Choroid plexus epithelial cell (primary cell): Measurements from ENCODE around the gene PPIA.
"Not testable (repeated sequence)": the region's sequence is repeated elsewhere in the genome, so short reads cannot be mapped to it uniquely, and the experiment has no call there.

Experiments used
- DNase-seq: peaks from one replicate; pipeline ENCODE4 v3.0.0-alpha.2; 2010; ENCODE audit warnings: low read depth
- H3K4me3 ChIP-seq: 2 replicates; pipeline ENCODE4 v1.5.1; 2011; ENCODE audit warnings: low read depth, mild to moderate bottlenecking, control low read depth, low read length, moderate library complexity
- TF ChIP-seq, protein P1 (sequence below): conservative IDR thresholded peaks from 2 replicates; pipeline ENCODE4 v1.5.1; 2011; ENCODE audit warnings: low read depth, mild to moderate bottlenecking, control low read depth, inconsistent platforms, low read length, moderate library complexity

Gene PPIA

GRCh38 chr7:44768628-44769371, 27.7 kb upstream of the PPIA start:
- no peak for DNase-seq
- no peak overlapping the region for H3K4me3 ChIP-seq

DNA sequence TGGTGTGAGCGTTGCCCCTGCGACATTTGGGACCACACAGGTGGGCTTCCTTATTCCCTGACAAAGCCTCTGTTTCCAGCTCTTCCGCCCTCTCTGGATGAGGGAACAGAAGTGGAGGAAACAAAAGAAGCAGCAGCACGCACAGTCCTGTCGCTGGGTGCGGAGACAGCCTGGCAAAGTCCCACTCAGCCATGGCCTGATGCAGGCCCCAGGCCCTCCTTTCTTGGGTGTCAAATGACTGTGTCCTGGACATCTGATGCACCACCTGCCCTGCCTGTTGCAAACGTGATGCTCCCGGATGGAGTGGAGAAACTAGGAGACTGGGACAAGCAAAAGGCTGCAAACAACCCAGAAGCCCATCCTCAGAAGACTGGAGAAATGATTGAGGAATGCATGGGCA, 27.1 kb upstream of the PPIA start:
- TF ChIP-seq, protein P1, sequence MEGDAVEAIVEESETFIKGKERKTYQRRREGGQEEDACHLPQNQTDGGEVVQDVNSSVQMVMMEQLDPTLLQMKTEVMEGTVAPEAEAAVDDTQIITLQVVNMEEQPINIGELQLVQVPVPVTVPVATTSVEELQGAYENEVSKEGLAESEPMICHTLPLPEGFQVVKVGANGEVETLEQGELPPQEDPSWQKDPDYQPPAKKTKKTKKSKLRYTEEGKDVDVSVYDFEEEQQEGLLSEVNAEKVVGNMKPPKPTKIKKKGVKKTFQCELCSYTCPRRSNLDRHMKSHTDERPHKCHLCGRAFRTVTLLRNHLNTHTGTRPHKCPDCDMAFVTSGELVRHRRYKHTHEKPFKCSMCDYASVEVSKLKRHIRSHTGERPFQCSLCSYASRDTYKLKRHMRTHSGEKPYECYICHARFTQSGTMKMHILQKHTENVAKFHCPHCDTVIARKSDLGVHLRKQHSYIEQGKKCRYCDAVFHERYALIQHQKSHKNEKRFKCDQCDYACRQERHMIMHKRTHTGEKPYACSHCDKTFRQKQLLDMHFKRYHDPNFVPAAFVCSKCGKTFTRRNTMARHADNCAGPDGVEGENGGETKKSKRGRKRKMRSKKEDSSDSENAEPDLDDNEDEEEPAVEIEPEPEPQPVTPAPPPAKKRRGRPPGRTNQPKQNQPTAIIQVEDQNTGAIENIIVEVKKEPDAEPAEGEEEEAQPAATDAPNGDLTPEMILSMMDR = no peak
- no peak overlapping the region for H3K4me3 ChIP-seq
- peak; percentile 15 for DNase-seq

More at GRCh38 chr7:44768628-44769371, 27.7 kb upstream of the PPIA start:
- TF ChIP-seq, protein P1 = no peak

DNA sequence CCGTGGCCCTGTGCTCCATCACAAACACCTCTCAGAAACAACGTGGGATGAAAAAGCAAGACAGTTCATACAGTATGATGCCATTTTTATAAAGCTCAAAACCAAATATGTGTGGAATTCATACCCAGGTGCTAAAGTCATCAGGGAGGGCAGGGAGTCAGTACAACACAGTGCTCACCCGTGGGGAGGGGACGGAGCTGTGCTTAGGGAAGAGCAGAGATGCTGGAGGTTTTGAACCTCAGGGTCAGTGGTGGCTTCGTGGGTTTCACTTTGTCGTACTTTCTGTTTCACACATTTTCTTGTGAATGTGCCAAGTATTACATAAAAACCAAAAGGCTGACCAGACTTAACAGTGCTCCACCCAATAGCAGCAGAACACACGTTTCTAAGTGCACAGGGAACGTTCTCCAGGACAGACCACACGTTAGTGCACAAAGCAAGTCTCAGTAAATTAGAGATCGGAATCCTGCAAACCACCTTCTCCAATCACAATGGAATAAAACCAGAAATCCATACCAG, 26.6 kb upstream of the PPIA start:
- DNase-seq = peak; percentile 76
- H3K4me3 ChIP-seq = no peak overlapping the region
- TF ChIP-seq, protein P1 = no peak

- no peak for DNase-seq
- no peak overlapping the region for H3K4me3 ChIP-seq
- TF ChIP-seq, protein P1 = no peak
Observed at GRCh38 chr7:44771358-44771757, 25.1 kb upstream of the PPIA start.

DNA sequence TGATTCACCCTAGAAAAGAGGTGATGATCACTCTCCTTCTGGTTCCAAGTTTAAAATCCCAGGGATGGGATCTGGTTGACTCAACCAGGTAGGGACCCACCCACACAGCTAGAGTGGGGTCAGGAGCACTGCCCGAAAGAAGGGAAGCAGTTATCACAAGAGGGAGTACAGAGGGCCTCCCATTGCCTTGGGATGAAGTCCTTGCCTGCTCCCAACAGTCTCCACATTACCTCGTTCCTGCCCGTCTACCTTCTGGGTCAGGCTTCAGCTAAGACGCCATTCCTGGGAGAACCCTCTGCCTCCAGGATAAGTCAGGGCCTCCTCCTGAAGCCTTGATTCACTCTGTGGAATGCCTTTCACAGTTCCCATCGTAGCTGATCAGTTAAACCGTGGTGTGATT, 24.0 kb upstream of the PPIA start:
- H3K4me3 ChIP-seq = no peak overlapping the region
- no peak for DNase-seq
- TF ChIP-seq, protein P1 = no peak

- DNase-seq = no peak
- TF ChIP-seq, protein P1 = no peak
Observed at GRCh38 chr7:44772867-44773266, 23.6 kb upstream of the PPIA start.

DNA sequence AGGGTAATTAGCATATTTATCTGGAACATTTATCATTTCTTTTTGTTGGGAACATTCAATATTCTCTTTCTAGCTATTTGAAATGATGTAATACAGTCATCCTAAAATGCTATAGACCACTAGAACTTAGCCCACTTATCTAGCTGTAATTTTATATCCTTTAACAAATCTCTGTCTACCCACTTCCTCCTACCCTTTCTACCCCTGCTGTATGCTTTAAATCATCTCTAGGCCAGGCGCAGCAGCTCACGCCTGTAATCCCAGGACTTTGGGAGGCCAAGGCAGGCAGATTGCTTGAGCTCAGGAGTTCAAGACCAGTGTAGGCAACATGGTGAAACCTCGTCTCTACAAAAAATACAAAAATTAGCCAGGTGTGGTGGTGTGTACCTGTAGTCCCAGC, 22.0 kb upstream of the PPIA start:
- not testable (repeated sequence) for H3K4me3 ChIP-seq, DNase-seq

More at GRCh38 chr7:44772867-44773266, 23.6 kb upstream of the PPIA start:
- no peak overlapping the region for H3K4me3 ChIP-seq
